ENCODE measurements around the gene STARD3. TPM values are rescaled to one million over a fixed set of nuclear protein-coding genes. Genes with fewer than 3 reads are reported as not detected.
A peak's percentile ranks its signal among the peaks of the same experiment; 100 is the strongest.

The STARD3 gene
- total RNA-seq, 4 donors from 2014 or later = 21.0 to 62.3 (median 26.0) TPM

- Histone ChIP-seq H3K4me3 (peak within 1 kb of the TSS in 1 of 2 donors; percentile 28), H3K4me1 (peaks cover 0 to 19% of the 10 kb centered on the region in 2 donors), H3K27me3 (peaks cover 25 to 34% of the 10 kb centered on the region in 2 donors), H3K27ac (peak within 1 kb of the TSS in 1 of 2 donors; percentile 58), H3K9me3 (no peaks in the 10 kb centered on the region), H3K36me3 (no peaks in the 10 kb centered on the region)
- peak in 1 of 2 donors; percentile 57 for DNase-seq
- TF ChIP-seq, protein P1, sequence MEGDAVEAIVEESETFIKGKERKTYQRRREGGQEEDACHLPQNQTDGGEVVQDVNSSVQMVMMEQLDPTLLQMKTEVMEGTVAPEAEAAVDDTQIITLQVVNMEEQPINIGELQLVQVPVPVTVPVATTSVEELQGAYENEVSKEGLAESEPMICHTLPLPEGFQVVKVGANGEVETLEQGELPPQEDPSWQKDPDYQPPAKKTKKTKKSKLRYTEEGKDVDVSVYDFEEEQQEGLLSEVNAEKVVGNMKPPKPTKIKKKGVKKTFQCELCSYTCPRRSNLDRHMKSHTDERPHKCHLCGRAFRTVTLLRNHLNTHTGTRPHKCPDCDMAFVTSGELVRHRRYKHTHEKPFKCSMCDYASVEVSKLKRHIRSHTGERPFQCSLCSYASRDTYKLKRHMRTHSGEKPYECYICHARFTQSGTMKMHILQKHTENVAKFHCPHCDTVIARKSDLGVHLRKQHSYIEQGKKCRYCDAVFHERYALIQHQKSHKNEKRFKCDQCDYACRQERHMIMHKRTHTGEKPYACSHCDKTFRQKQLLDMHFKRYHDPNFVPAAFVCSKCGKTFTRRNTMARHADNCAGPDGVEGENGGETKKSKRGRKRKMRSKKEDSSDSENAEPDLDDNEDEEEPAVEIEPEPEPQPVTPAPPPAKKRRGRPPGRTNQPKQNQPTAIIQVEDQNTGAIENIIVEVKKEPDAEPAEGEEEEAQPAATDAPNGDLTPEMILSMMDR (IDR thresholded peaks at IDR 0.05) = peak; percentile 43 to 70 (median 67)
- TF ChIP-seq POLR2A (IDR thresholded peaks at IDR 0.05) = peak in 1 of 2 donors; percentile 16
- intact Hi-C loops (cut with DNase I; ENCODE audit: low total_unique reads) = no loop called here
Observed at GRCh38 chr17:39667945-39668924, 31.3 kb downstream of the STARD3 start, which contains the start of gene PNMT. Gene PNMT (plus strand): TSS chr17:39668453. CDS start chr17:39668476, 23 bp downstream.

DNA sequence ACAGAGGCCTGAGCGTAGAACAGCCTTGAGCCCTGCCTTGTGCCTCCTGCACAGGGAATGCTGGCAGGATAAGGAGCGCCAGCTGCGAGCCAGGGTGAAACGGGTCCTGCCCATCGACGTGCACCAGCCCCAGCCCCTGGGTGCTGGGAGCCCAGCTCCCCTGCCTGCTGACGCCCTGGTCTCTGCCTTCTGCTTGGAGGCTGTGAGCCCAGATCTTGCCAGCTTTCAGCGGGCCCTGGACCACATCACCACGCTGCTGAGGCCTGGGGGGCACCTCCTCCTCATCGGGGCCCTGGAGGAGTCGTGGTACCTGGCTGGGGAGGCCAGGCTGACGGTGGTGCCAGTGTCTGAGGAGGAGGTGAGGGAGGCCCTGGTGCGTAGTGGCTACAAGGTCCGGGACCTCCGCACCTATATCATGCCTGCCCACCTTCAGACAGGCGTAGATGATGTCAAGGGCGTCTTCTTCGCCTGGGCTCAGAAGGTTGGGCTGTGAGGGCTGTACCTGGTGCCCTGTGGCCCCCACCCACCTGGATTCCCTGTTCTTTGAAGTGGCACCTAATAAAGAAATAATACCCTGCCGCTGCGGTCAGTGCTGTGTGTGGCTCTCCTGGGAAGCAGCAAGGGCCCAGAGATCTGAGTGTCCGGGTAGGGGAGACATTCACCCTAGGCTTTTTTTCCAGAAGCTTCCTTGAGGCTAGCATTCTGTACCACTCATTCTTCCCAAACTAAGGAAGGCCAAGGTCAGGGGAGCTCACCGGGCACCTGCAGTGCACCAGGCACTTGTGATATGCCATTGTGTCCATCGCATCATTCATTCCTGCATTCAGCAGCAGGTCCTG lies 33.2 kb downstream of the STARD3 start:
- TF ChIP-seq, protein P1 (IDR thresholded peaks at IDR 0.05) = no peak
- TF ChIP-seq POLR2A (IDR thresholded peaks at IDR 0.05) = no peak
- intact Hi-C loops (cut with DNase I; ENCODE audit: low total_unique reads) = no loop called here
- peaks cover 25 to 34% of the 10 kb centered on the region in 2 donors for H3K27me3 ChIP-seq

GRCh38 chr17:39670746-39671145 lies 33.8 kb downstream of the STARD3 start:
- no peak overlapping the region for H3K4me3 ChIP-seq
- TF ChIP-seq, protein P1 (IDR thresholded peaks at IDR 0.05) = no peak
- TF ChIP-seq POLR2A (IDR thresholded peaks at IDR 0.05) = no peak
- no peak overlapping the region for H3K27ac ChIP-seq
- intact Hi-C loops (cut with DNase I; ENCODE audit: low total_unique reads) = no loop called here
- DNase-seq = no peak
- H3K4me1 ChIP-seq = peaks cover 0 to 19% of the 10 kb centered on the region in 2 donors
- H3K27me3 ChIP-seq = peaks cover 25 to 34% of the 10 kb centered on the region in 2 donors
- no peaks in the 10 kb centered on the region for H3K36me3 ChIP-seq
- H3K9me3 ChIP-seq = no peaks in the 10 kb centered on the region

More for the DNA sequence above, 33.2 kb downstream of the STARD3 start:
- H3K27ac ChIP-seq = no peak overlapping the region
- no peak for DNase-seq
- H3K4me3 ChIP-seq = no peak overlapping the region
- H3K4me1 ChIP-seq = peaks cover 0 to 19% of the 10 kb centered on the region in 2 donors
- H3K9me3 ChIP-seq = no peaks in the 10 kb centered on the region
- H3K36me3 ChIP-seq = no peaks in the 10 kb centered on the region

DNA sequence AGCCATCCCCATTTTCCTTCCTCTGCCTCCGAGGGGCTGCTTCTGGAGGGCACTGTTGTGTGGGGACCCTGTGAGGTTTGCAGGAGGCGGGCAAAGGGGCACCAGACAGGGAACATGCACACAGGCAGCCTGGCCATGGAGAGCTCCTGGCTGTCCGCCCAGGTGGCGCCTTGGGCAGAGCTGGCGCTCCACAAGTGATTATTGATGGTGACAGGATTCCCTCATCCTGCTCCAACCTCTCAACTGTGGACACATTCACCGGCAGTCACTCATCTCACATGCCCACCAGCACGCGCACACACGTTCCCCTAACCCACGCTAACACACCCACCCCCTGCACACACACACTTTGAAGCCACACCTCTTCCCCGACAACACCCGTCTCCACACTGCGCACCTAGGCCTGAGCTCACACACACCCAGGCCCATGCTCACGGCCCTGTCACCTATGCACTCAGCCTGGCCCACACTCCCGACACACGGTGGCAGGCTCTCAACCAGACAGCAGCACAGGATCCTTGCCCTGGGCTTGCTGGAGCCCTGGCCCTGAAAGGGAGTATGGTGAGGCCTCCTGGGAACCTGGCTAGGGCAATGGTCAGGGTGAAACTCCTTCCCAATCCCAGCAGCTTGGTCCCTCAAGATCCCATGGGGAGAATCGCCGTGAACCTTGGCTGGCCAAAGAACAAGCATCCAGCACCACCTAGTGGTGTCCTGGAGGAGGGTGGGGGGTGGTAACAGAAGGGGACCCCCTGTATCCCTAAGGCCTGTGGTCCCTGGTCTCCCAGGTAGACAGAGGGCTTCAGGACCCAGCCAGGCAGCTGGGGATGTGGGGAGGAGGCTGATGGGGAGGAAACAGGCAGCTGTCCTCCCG lies 34.9 kb downstream of the STARD3 start:
- TF ChIP-seq POLR2A (IDR thresholded peaks at IDR 0.05) = no peak
- TF ChIP-seq, protein P1 (IDR thresholded peaks at IDR 0.05) = peak; percentile 18 to 49 (median 38)
- Histone ChIP-seq H3K4me1 (peaks cover 0 to 19% of the 10 kb centered on the region in 2 donors), H3K36me3 (no peaks in the 10 kb centered on the region), H3K9me3 (no peaks in the 10 kb centered on the region), H3K27me3 (peaks cover 25 to 29% of the 10 kb centered on the region in 2 donors), H3K4me3 (no peak overlapping the region), H3K27ac (no peak overlapping the region)
- intact Hi-C loops (cut with DNase I; ENCODE audit: low total_unique reads) = no loop called here
- no peak for DNase-seq
